ENCODE measurements around the gene COL21A1. TPM values are rescaled to one million over a fixed set of nuclear protein-coding genes. Genes with fewer than 3 reads are reported as not detected.

COL21A1 gene
- total RNA-seq, 3 donors from 2014 or later (not counting 1 experiment from before 2014, with no cell fraction given), result not detected

DNA sequence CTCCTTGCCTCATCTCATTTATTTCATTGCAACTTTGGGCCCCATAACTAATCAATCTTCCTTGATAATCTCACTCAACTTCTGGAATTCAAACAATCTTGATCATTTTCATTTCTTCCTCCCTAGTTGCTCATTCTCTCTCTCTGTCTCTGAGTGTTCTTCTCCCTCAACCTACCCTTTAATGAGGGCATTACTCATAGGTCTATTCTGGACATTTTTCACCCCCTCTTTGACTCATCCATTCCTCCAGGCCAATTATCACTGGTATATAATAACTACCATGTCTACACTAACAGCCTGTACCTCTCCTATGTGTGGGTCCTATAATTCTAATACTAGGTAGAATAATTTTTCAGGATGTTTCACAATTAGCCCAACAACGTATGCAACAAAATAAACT, 78.8 kb downstream of the COL21A1 start:
- Mint-ChIP-seq H3K27ac (no peak overlapping the region), H3K36me3 (peaks cover 11% of the 10 kb centered on the region), H3K4me1 (no peaks in the 10 kb centered on the region), H3K27me3 (ENCODE audit: low read depth in 2 of 2) (no peaks in the 10 kb centered on the region), H3K4me3 (no peak overlapping the region), H3K9me3 (peaks cover 21 to 27% of the 10 kb centered on the region in 2 donors)
- Histone ChIP-seq H3K27me3 (ENCODE audit: control insufficient read depth, insufficient read depth, low read length) (no peaks in the 10 kb centered on the region), H3K27ac (ENCODE audit: low read length) (no peak overlapping the region), H3K36me3 (ENCODE audit: control insufficient read depth, insufficient read depth, low read length) (no peaks in the 10 kb centered on the region), H3K4me3 (ENCODE audit: low read length) (no peak overlapping the region), H3K9me3 (ENCODE audit: control insufficient read depth, insufficient read depth, low read length) (peaks cover 3% of the 10 kb centered on the region), H3K4me1 (ENCODE audit: control insufficient read depth, insufficient read depth, low read length) (no peaks in the 10 kb centered on the region)
- WGBS (ENCODE audit: insufficient coverage), result no CpG with 5 or more reads among the region's 1 CpG
- intact Hi-C loops (cut with micrococcal nuclease), result no loop called here
- TF ChIP-seq, protein P1, sequence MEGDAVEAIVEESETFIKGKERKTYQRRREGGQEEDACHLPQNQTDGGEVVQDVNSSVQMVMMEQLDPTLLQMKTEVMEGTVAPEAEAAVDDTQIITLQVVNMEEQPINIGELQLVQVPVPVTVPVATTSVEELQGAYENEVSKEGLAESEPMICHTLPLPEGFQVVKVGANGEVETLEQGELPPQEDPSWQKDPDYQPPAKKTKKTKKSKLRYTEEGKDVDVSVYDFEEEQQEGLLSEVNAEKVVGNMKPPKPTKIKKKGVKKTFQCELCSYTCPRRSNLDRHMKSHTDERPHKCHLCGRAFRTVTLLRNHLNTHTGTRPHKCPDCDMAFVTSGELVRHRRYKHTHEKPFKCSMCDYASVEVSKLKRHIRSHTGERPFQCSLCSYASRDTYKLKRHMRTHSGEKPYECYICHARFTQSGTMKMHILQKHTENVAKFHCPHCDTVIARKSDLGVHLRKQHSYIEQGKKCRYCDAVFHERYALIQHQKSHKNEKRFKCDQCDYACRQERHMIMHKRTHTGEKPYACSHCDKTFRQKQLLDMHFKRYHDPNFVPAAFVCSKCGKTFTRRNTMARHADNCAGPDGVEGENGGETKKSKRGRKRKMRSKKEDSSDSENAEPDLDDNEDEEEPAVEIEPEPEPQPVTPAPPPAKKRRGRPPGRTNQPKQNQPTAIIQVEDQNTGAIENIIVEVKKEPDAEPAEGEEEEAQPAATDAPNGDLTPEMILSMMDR (IDR thresholded peaks at IDR 0.05), result no peak
- ATAC-seq (no peak), DNase-seq (no peak)

DNA sequence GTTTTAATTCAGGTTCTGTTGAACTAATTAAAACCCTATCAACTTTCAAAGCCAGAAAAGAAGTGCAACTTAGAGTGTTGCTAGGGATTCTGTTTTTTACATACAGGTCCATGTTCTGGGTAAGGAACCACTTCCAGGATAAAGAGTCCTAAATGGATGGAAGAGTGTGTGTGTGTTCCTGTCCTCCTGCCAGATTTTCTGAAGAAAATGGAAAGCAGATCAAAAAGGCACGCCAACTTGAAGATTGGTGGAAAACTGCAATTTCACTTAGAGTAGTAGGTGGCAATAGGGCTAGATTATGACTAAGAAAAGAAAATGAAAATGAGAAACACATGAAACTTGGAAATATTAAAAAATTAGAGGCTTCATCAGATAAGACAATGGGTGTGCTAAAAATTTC, 85.3 kb downstream of the COL21A1 start:
- no peaks in the 10 kb centered on the region for H3K36me3 ChIP-seq (ENCODE audit: control insufficient read depth, insufficient read depth, low read length)
- intact Hi-C loops (cut with micrococcal nuclease), result no loop called here
- Mint-ChIP-seq H3K27ac (no peak overlapping the region), H3K27me3 (ENCODE audit: low read depth in 2 of 2) (no peaks in the 10 kb centered on the region), H3K4me3 (no peak overlapping the region), H3K9me3 (peaks cover 2 to 7% of the 10 kb centered on the region in 2 donors), H3K4me1 (no peaks in the 10 kb centered on the region), H3K36me3 (no peaks in the 10 kb centered on the region)
- H3K4me1 ChIP-seq (ENCODE audit: control insufficient read depth, insufficient read depth, low read length), result no peaks in the 10 kb centered on the region
- TF ChIP-seq, protein P1 (IDR thresholded peaks at IDR 0.05), result no peak
- H3K27ac ChIP-seq (ENCODE audit: low read length), result no peak overlapping the region
- ATAC-seq, result no peak
- H3K4me3 ChIP-seq (ENCODE audit: low read length), result no peak overlapping the region
- WGBS (ENCODE audit: insufficient coverage), result 73% methylated on average over 1 of the region's 1 CpG
- DNase-seq, result no peak
- no peaks in the 10 kb centered on the region for H3K27me3 ChIP-seq (ENCODE audit: control insufficient read depth, insufficient read depth, low read length)
- no peaks in the 10 kb centered on the region for H3K9me3 ChIP-seq (ENCODE audit: control insufficient read depth, insufficient read depth, low read length)

DNA sequence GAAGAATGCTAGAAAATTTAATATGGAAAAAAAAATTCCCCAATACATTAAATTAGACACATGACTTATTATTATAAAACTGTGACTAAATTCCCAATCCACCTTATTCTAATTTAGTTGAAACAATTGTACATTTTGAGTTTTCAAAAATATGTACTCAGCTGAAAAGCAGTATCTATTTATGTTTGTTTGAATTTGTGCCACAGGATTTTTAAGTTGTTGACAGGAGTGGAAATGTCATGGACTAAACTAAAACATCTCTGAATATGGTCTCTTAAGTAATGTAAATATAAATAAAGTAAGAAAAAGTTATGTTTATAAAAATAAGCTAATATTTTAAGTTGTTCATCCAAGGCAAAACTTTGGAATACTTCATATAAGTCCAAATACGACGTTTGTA, 86.9 kb downstream of the COL21A1 start:
- 88% methylated on average over 2 of the region's 2 CpGs for WGBS (ENCODE audit: insufficient coverage)
- Mint-ChIP-seq H3K9me3 (peaks cover 6 to 13% of the 10 kb centered on the region in 2 donors), H3K27me3 (ENCODE audit: low read depth in 2 of 2) (no peaks in the 10 kb centered on the region), H3K4me3 (no peak overlapping the region), H3K36me3 (no peaks in the 10 kb centered on the region), H3K4me1 (no peaks in the 10 kb centered on the region), H3K27ac (no peak overlapping the region)
- Histone ChIP-seq H3K9me3 (ENCODE audit: control insufficient read depth, insufficient read depth, low read length) (no peaks in the 10 kb centered on the region), H3K27me3 (ENCODE audit: control insufficient read depth, insufficient read depth, low read length) (no peaks in the 10 kb centered on the region), H3K4me3 (ENCODE audit: low read length) (no peak overlapping the region), H3K36me3 (ENCODE audit: control insufficient read depth, insufficient read depth, low read length) (no peaks in the 10 kb centered on the region), H3K27ac (ENCODE audit: low read length) (no peak overlapping the region), H3K4me1 (ENCODE audit: control insufficient read depth, insufficient read depth, low read length) (no peaks in the 10 kb centered on the region)
- no peak for ATAC-seq
- intact Hi-C loops (cut with micrococcal nuclease), result no loop called here
- TF ChIP-seq, protein P1 (IDR thresholded peaks at IDR 0.05), result no peak
- no peak for DNase-seq

DNA sequence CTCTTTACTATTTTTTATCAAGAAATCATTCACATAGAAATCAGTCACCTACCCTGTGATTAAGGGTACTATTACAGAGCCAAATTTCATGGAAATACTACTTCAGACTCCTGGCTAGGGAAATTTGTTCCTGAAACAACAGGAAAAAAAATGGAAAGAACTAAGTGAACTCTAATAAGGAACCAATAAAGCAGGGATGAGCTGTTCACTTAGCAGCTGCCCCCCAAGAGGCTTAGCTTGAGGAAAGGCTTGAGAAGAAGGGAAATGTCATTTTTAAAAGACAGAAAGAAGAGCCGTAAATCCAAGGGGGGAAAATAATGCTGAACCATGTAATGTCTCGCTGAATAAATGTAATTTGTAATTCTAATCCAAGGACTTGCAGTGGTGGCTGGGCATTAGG, 88.8 kb downstream of the COL21A1 start:
- H3K4me1 Mint-ChIP-seq, result no peaks in the 10 kb centered on the region
- H3K4me3 Mint-ChIP-seq, result no peak overlapping the region
- Histone ChIP-seq H3K4me1 (ENCODE audit: control insufficient read depth, insufficient read depth, low read length) (no peaks in the 10 kb centered on the region), H3K27ac (ENCODE audit: low read length) (no peak overlapping the region), H3K9me3 (ENCODE audit: control insufficient read depth, insufficient read depth, low read length) (no peaks in the 10 kb centered on the region), H3K27me3 (ENCODE audit: control insufficient read depth, insufficient read depth, low read length) (no peaks in the 10 kb centered on the region), H3K4me3 (ENCODE audit: low read length) (no peak overlapping the region), H3K36me3 (ENCODE audit: control insufficient read depth, insufficient read depth, low read length) (no peaks in the 10 kb centered on the region)
- peaks cover 10 to 22% of the 10 kb centered on the region in 2 donors for H3K9me3 Mint-ChIP-seq
- intact Hi-C loops (cut with micrococcal nuclease), result no loop called here
- H3K27ac Mint-ChIP-seq, result no peak overlapping the region
- H3K27me3 Mint-ChIP-seq (ENCODE audit: low read depth in 2 of 2), result no peaks in the 10 kb centered on the region
- no peaks in the 10 kb centered on the region for H3K36me3 Mint-ChIP-seq
- ATAC-seq (no peak), DNase-seq (no peak)
- WGBS (ENCODE audit: insufficient coverage), result 88% methylated on average over 2 of the region's 2 CpGs
- TF ChIP-seq, protein P1 (IDR thresholded peaks at IDR 0.05), result no peak

All from natural killer cell (primary cell).